Left renal cortex interstitium (tissue), 4 donors: ENCODE data around the gene JPH3. TPM values are rescaled to one million over a fixed set of nuclear protein-coding genes. Genes with fewer than 3 reads are reported as not detected.

Experiments
- polyA plus RNA-seq, 4 donors: library from polyadenylated mRNA; unstranded; fragments of 120-200 nt; gene quantifications; one replicate each; pipeline ENCODE4 v1.2.1, GENCODE V29; 2013; ENCODE audit not compliant: insufficient read length in 4 of 4

Gene JPH3
- polyA plus RNA-seq, 4 donors: 0.49 to 1.3 (median 0.91) TPM

Other genes starting within 250 kb of the JPH3 start
- gene FBXO31, start 218.7 kb upstream of the JPH3 start, polyA plus RNA-seq: 10 to 100 TPM; 20.7 to 29.5 (median 24.7) TPM
- gene MAP1LC3B, start 210.2 kb upstream of the JPH3 start, polyA plus RNA-seq: 10 to 100 TPM; 58.5 to 72.7 (median 66.1) TPM
- 10 to 100 TPM; 27.9 to 39.1 (median 35.2) TPM for gene ZCCHC14, start 109.5 kb upstream of the JPH3 start, polyA plus RNA-seq
- 10 to 100 TPM; 20.4 to 47.7 (median 31.7) TPM for gene KLHDC4, start 163.5 kb downstream of the JPH3 start, polyA plus RNA-seq